GM18508 (cell line): ENCODE results near the gene TELO2.

Source experiments
- ATAC-seq: cut with Tn5 transposase; IDR thresholded peaks from one replicate; pipeline ENCODE4 v1.9.1; 2021; ENCODE audit warnings: moderate number of reproducible peaks; ENCODE audit not compliant: insufficient read depth, unreplicated experiment

The TELO2 gene

GRCh38 chr16:1511662-1512569 lies 18.8 kb downstream of the TELO2 start:
- ATAC-seq, result no peak

- ATAC-seq, result no peak
Measured at GRCh38 chr16:1512774-1513173, 19.6 kb downstream of the TELO2 start.

GRCh38 chr16:1514507-1514906 lies 21.3 kb downstream of the TELO2 start:
- ATAC-seq, result no peak

GRCh38 chr16:1518626-1519135 lies 25.5 kb downstream of the TELO2 start:
- ATAC-seq, result no peak

GRCh38 chr16:1519831-1520230 lies 26.7 kb downstream of the TELO2 start:
- no peak for ATAC-seq

GRCh38 chr16:1520461-1520860 lies 27.3 kb downstream of the TELO2 start:
- no peak for ATAC-seq

- no peak for ATAC-seq
Measured at GRCh38 chr16:1523581-1524245, 30.6 kb downstream of the TELO2 start.

- ATAC-seq, result no peak
Measured at GRCh38 chr16:1524366-1524765, 31.2 kb downstream of the TELO2 start.

- ATAC-seq, result no peak
Measured at GRCh38 chr16:1525871-1526607, 32.9 kb downstream of the TELO2 start.

- ATAC-seq, result no peak
Measured at GRCh38 chr16:1526608-1527555, 33.7 kb downstream of the TELO2 start.

- ATAC-seq, result no peak
Measured at GRCh38 chr16:1527836-1528811, 35.0 kb downstream of the TELO2 start.

- ATAC-seq, result no peak
Measured at GRCh38 chr16:1528921-1529537, 35.9 kb downstream of the TELO2 start.

GRCh38 chr16:1530349-1530882 lies 37.3 kb downstream of the TELO2 start:
- no peak for ATAC-seq

GRCh38 chr16:1530883-1531637 lies 37.9 kb downstream of the TELO2 start:
- ATAC-seq, result no peak

- no peak for ATAC-seq
Measured at GRCh38 chr16:1531638-1531910, 38.4 kb downstream of the TELO2 start.

GRCh38 chr16:1532081-1532760 lies 39.1 kb downstream of the TELO2 start:
- ATAC-seq, result no peak

- no peak for ATAC-seq
Measured at GRCh38 chr16:1532771-1533170, 39.6 kb downstream of the TELO2 start.
